HG03432 (cell line): ENCODE data around the gene C5orf22.
"Not testable (repeated sequence)": the region's sequence is repeated elsewhere in the genome, so short reads cannot be mapped to it uniquely, and the experiment has no call there.

ENCODE experiments used
- ATAC-seq: cut with Tn5 transposase; IDR thresholded peaks from one replicate; pipeline ENCODE4 v1.9.1; 2021; ENCODE audit warnings: mild to moderate bottlenecking, moderate library complexity; ENCODE audit not compliant: unreplicated experiment

C5orf22 gene

GRCh38 chr5:31531888-31532547, at the start of gene C5orf22, which contains the start of gene DROSHA:
Gene C5orf22, plus strand, starts transcription at chr5:31532301. Its CDS starts 92 bp downstream, at chr5:31532393.
Gene DROSHA, minus strand, starts transcription at chr5:31532093. Its CDS starts 3,034 bp downstream, at chr5:31529059.
- ATAC-seq = peak; percentile 96

- no peak for ATAC-seq
Observed at GRCh38 chr5:31485376-31486207, 46.5 kb upstream of the C5orf22 start.

GRCh38 chr5:31486441-31486840, 45.7 kb upstream of the C5orf22 start:
- ATAC-seq = no peak

- ATAC-seq = no peak
Observed at GRCh38 chr5:31487506-31487905, 44.6 kb upstream of the C5orf22 start.

DNA sequence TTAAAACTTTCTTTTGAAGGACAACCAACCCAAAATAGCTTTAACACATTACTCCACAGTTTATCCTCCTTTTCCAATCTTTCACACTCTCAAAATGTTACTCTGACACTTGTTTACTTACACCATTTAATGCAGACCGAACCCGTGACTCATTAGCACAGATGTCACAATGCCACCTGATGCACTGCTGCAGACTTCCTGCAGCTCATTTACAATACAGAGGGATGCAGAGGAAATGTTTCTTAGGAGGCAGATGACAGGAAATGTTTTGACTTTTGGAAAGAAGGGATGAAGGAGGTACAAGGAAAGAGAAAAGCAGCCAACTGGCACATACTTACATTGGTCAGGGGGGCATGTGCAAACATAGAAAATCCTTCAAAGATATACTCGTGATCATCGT, 39.2 kb upstream of the C5orf22 start:
- no peak for ATAC-seq

- ATAC-seq = no peak
Observed at GRCh38 chr5:31495336-31495735, 36.8 kb upstream of the C5orf22 start.

- ATAC-seq = no peak
Observed at GRCh38 chr5:31496301-31496700, 35.8 kb upstream of the C5orf22 start.

- no peak for ATAC-seq
Observed at GRCh38 chr5:31496891-31497290, 35.2 kb upstream of the C5orf22 start.

DNA sequence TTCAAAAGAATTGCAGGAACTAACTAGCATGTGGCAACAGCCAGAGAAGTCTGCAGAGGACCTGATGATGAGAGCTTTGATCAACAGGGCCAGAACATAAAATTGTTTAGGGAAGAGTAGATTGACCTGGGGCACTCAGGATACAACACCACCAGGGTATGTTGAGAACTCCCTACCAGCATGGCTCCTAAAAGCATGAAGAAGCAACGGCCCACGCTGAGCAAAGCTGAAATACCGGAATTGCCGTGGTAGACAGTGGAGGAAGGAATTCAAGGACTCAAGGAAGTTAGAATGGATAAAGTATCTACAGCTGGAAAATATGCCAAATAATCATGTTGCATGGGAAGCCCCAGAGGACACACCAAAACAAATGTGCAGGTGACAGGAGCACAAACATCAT, 31.8 kb upstream of the C5orf22 start:
- no peak for ATAC-seq

DNA sequence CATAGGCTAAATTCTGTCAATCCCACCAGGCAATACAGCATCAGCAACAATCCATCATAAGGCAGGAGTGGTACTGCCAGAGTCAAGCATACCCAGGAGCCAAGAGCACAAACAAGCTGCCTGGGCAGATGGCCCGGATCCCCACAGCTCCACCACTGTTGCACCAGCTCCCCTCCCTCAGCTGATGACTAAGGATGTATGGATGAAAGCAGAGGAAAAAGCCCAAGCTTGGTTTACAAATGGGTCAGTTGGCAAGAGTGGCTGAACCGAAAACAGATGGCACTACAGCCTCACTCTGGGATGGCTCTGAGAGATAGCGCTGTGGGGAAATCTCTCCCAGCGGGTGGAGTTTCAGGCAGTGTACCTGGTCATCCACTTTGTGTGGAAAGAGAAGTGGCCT, 29.6 kb upstream of the C5orf22 start:
- no peak for ATAC-seq

GRCh38 chr5:31504529-31504928, 27.6 kb upstream of the C5orf22 start:
- ATAC-seq = no peak

DNA sequence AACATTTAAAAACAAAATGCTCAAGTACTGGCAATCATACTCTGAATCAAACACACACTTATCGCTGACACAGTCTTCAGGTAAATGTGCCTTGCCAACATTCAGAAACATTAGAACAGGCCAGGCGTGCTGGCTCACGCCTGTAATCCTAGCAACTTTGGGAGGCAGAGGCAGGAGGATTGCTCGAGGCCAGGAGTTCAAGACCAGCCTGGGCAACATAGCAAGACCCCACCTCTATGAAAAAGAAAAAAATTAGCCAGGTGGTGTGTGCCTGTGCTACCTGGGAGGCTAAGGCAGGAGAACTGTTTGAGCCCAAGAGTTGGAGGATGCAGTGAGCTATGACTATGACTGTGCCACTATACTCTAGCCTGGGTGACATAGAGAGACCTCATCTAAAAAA, 20.8 kb upstream of the C5orf22 start:
- no peak for ATAC-seq

- ATAC-seq = no peak
Observed at GRCh38 chr5:31516802-31517201, 15.3 kb upstream of the C5orf22 start.

DNA sequence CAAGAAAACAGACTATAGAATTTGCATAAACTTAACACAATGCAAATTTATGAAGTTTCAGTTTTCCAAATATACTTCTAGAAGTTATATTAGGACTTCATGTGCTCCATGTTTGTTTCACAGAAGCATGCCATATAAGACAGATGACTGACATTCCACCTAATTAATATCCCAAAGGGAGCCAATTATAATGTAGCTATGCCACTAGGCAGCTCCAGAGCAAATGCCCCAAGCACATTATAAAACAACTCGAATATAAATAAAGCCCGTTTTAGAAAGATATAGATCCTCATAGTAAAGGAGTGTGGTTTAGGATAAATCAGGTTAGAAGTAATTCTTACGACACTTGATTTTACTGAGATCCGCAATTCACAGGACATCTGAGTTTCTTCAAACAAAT, 9.1 kb upstream of the C5orf22 start:
- ATAC-seq = no peak

- ATAC-seq = no peak
Observed at GRCh38 chr5:31530541-31531265, 1.4 kb upstream of the C5orf22 start.

- ATAC-seq = peak; percentile 35
Observed at GRCh38 chr5:31531543-31531887, 586 bp upstream of the C5orf22 start.

- ATAC-seq = no peak
Observed at GRCh38 chr5:31534527-31535046, 2.5 kb downstream of the C5orf22 start.

- ATAC-seq = no peak
Observed at GRCh38 chr5:31536873-31537272, 4.8 kb downstream of the C5orf22 start.

DNA sequence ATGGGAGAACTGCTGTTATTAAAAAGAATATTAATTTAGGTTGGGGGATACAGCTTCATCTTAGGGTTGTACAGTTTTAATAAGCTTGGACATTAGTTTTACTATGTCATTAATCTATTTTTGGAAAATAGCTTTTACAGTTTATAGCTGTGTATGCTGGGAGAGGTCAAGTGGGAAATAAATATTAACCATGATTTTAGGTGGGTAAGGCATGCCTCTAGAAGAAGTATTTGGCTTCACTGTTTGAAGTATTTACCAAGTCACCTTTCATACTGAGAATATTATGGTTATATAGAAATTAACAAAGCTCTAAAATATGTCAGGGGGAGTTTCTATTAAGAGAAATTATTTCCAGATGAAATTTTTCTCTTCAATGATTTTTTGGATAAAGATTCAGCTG, 5.2 kb downstream of the C5orf22 start:
- ATAC-seq = no peak

- no peak for ATAC-seq
Observed at GRCh38 chr5:31537851-31538250, 5.8 kb downstream of the C5orf22 start.

DNA sequence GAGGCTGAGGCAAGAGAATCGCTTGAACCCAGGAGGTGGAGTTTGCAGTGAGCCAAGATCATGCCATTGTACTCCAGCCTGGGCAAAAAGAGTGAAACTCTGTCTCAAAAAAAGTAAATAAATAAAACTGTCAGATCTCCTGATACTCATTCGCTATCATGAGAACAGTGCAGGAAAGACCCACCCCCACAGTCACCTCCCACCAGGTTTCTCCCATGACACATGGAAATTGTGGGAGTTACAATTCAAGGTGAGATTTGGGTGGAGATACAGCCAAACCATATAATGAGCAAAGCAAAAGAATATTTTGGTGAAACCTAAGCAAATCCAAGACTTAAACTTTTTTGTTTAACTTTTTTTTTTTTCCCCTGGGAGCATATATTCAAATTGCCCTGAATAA, 17.0 kb downstream of the C5orf22 start:
- not testable (repeated sequence) for ATAC-seq
